HG03095 (cell line): ENCODE results near the gene TRAK2.
"Not testable (repeated sequence)": the region's sequence is repeated elsewhere in the genome, so short reads cannot be mapped to it uniquely, and the experiment has no call there.

Source experiments
- ATAC-seq: cut with Tn5 transposase; IDR thresholded peaks from one replicate; pipeline ENCODE4 v1.9.1; 2021; ENCODE audit warnings: moderate library complexity; ENCODE audit not compliant: unreplicated experiment

Gene TRAK2

GRCh38 chr2:201451292-201452057 lies at the start of gene TRAK2, which contains the start of gene STRADB:
TSS of gene TRAK2 (minus strand) at chr2:201451458. CDS start at chr2:201420507, 30,951 bp downstream.
TSS of gene STRADB (plus strand) at chr2:201451740. CDS start at chr2:201454841, 3,101 bp downstream.
- ATAC-seq = peak; percentile 96

DNA sequence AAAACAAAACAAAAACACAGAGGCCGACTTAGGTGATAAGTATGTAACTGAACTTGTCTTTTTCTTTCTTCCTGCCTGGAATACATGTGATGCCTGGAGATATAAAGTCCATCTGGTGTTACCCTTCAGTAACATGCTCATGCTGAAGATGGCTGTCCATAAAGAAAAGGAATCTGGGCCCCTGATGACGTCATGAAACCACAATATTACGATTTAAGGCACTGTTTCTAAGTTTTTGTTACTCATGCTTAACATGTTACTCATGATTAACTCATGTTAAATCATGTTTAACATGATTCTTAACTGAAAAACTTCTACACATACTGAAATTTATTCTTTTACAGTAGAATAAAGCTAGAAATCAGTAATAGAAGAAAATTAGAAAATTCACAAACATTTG lies 49.3 kb upstream of the TRAK2 start:
- no peak for ATAC-seq

- ATAC-seq = no peak
Measured at GRCh38 chr2:201496785-201497184, 45.5 kb upstream of the TRAK2 start.

DNA sequence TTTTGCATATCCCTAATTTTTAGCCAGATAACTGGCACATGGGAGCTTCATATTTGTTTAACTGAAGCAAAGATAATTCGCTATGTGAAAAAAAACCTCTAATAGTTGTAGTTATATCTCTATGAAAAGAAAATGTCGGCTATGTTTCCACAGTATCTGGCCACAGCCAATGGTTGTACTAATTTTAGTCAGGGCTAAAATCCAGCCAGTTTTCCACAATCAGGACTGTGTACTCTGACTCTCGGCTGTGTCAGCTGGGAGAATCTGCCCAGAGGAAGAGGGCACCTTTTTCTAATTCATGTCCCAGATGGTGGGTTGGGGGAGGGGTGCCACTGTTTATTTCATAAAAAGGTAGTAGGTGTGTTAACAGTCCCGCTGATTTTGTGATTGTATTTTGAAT lies 39.0 kb upstream of the TRAK2 start:
- ATAC-seq = no peak

DNA sequence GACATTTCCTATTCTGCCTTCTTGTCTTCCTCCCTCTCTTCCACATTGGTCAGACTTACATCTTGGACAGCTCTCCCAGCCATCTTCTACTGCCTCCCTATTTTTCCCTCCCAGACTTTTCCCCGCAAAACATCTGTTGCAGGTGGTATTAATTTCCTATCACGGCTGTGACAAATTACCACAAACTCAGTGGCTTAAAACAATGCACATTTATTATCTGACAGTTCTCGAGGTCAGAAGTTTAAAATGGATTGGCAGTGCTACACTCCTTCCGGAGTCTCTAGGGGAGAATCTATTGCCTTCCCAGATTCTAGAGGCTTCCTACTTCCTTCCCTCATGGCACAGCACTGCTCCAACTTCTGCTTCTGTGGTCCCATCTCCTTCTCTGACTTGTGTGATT lies 33.5 kb upstream of the TRAK2 start:
- ATAC-seq = no peak

DNA sequence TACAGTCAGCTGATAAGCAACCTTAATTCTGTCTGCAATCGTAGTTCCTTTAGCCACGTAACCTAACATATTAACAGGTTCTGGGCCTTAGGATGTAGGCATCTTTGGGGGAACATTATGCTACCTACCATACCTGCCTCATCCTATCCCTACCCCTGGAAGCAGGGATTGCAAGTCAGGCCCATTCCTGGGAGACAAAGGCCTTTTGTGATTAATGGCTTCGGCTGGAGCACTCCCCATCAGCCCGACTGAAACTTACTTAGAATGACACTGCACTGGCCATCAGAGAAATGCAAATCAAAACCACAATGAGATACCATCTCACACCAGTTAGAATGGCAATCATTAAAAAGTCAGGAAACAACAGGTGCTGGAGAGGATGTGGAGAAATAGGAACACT lies 32.5 kb upstream of the TRAK2 start:
- ATAC-seq = not testable (repeated sequence)

GRCh38 chr2:201483342-201483741 lies 32.1 kb upstream of the TRAK2 start:
- no peak for ATAC-seq

DNA sequence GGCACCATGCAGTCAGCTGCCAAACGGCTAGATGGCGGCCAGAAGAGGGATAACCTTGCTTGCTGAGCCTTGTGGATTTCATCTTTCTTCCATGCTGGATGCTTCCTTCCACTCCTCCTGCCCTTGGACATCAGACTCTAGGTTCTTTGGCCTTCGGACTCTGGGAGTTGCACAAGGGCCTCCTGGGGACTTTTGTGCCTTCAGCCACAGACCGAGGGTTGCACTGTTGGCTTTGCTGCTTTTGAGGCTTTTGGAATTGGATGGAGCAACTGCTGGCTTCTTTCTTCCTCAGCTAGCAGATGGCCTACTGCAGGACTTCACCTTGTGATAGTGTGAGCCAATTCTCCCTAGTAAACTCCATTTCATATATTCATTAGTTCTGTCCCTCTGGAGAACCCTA lies 31.3 kb upstream of the TRAK2 start:
- no peak for ATAC-seq

DNA sequence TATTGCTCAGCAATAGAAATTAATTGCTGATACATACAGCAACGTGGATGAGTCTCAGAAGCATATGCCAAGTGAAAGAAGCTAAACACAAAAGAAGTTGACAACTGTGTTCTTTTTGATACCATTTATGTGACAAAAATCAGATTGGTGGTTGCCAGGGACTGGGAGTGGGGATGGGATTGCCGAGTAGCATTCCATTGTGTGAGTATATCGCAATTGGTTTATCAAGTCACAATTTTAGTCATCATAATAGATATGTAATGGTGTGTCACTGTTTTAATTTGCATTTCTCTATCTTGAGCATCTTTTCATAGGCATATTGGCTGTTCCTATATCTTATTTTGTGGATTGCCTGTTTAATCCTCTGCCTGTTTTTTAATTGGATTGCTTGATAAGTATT lies 21.2 kb upstream of the TRAK2 start:
- no peak for ATAC-seq

GRCh38 chr2:201471732-201472393 lies 20.6 kb upstream of the TRAK2 start:
- no peak for ATAC-seq

GRCh38 chr2:201470821-201471731 lies 19.8 kb upstream of the TRAK2 start:
- ATAC-seq = no peak

DNA sequence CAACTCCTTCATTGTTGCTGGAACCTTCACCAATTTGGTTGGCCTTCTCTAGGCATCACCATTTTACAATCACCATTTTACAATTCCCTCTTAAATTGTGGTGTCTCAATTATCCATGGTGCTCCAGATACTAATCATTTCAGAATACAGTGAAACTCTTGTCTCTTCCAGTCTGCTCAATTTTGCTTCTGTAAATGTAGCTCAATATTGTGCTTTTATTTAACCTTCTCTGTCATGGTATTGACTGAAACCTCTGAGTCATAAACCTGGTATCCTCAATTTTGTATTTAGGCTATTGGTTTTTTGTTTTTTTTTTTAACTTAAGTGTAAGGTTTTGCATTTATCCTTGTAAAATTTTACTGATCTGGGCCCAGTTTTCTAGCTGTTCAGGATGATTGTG lies 16.4 kb upstream of the TRAK2 start:
- ATAC-seq = no peak

GRCh38 chr2:201466050-201466675 lies 14.9 kb upstream of the TRAK2 start:
- ATAC-seq = no peak

DNA sequence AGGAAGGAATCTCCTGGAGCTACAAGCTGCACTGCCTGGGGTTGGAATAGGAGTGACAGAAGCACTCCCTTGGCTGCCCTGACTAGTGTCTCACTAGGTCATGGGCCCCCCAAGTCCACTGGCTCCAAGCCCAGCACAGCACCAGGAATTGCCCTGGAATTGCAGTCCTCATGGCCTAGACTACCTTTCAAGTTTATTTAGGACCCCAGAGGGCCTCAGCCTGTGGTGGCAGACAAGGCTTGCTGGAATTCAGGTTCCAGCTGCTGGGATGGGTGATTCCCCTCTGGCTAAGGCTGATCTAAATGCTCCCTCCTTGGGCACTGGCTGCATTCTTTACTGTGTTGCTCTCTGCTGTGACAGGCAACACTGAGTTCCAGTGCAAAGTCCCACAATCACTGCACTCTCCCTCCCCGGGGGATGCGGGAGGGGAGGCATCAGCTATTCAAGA lies 14.3 kb upstream of the TRAK2 start:
- no peak for ATAC-seq

GRCh38 chr2:201464547-201464946 lies 13.3 kb upstream of the TRAK2 start:
- ATAC-seq = no peak

DNA sequence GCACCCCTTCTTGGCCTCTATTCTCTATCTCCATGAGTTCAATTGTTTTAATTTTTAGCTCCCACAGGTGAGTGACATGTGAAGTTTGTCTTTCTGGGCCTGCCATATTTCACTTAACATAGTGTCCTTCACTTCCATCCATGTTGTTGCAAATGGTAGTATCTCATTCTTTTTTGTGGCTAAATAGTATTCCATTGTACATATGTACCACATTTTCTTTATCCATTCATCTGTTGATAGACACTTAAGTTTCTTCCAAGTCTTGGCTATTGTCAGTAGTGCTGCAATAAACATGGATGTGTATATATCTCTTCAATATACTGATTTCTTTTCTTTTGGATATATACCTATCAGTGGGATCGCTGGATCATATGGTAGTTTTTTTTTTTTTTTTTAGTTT lies 9.3 kb upstream of the TRAK2 start:
- no peak for ATAC-seq

- ATAC-seq = no peak
Measured at GRCh38 chr2:201458381-201458780, 7.1 kb upstream of the TRAK2 start.

DNA sequence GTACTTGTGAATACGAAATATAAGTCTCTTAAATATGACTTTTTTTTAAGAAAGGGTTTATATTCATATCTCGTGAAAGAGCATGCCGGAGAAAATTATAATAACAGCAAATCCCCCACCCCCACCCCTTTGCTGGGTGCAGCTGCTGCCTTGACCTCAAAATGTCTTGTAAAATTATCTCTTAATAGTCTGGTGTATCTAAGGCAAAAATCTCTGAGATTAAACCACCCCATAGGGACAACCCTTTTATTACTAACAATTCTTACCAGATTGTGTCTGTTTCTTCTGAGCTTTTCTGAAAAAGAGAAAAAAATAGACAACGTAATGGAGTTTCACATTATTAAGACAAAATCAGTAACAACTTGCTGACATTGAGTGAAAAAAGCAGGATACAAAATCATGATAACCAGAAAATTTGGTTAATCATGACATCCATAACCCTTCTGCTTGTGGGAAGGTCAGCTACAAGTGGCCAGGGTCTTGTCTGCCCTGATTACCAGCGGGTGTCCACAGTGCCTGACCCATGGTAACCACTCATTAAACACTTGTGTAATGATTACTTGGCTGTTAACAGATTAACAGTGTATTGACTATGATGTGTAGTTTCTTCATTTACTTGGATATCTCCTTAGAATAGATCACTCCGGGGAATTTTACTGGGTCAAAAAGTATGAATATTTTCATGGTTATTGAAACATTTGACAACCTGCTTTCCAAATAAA lies 1.8 kb upstream of the TRAK2 start:
- no peak for ATAC-seq

GRCh38 chr2:201452058-201452921 lies 1.0 kb upstream of the TRAK2 start:
- no peak for ATAC-seq
